K562 (cell line): Measurements from ENCODE around the gene AFDN. TPM values are rescaled to one million over a fixed set of nuclear protein-coding genes. Genes with fewer than 3 reads are reported as not detected.

Experiments
- ATAC-seq: fragments of 200-7000 bp; cut with Tn5 transposase; 3 replicates; pipeline ENCODE4 v1.9.1; 2020; ENCODE audit warnings: moderate library complexity
- BruUV-seq: library from RNA; stranded (reverse); fragments of 400-500 nt; replicated peaks from 2 replicates; lab custom pipeline; 2021; lab: Mats Ljungman, UMichigan
- CTCF ChIA-PET: fragments of 300-600 bp; formaldehyde crosslinking; extraction: SDS; loops from one replicate; lab custom pipeline; 2021; ENCODE audit warnings: low intra/inter-chr PET ratio; lab: Yijun Ruan, JAX
- POLR2A ChIA-PET: fragments of 300-600, 350-650 bp; sonication (Branson Sonifier 250); formaldehyde crosslinking; extraction: SDS; loops from one replicate; lab custom pipeline; 2021; ENCODE audit warnings: antibody characterized with exemption, inconsistent platforms; lab: Yijun Ruan, JAX
- DNase-seq, 4 experiments: peaks; one replicate each; pipeline versions ENCODE4 v3.0.0 to v3.0.0-alpha.2; 2011 to 2018; ENCODE audit warnings: low spot score in 3 of 4, mixed read lengths in 3 of 4; ENCODE audit errors: extremely low read depth in 1 of 4
- FAIRE-seq: peaks from 2 replicates; lab custom pipeline; 2011; peaks lifted over from hg19 to GRCh38; lab: Jason Lieb, UNC
- H2AFZ ChIP-seq: 2 replicates; pipeline ENCODE4 v1.6.0; 2011; ENCODE audit warnings: low read depth, low read length, control low read depth, inconsistent platforms
- H3K27ac ChIP-seq: fragments of 200-600 bp; 3 replicates; pipeline ENCODE4 v1.8.0; 2011; ENCODE audit warnings: low read depth, mild to moderate bottlenecking, control low read depth, inconsistent platforms, low read length, moderate library complexity, mixed read lengths; ENCODE audit errors: extremely low read depth
- H3K27me3 ChIP-seq, 2 experiments: fragments of 300-600 bp in 1 of 2; 2 replicates in 1 of 2; 3 replicates in 1 of 2; pipeline versions ENCODE4 v1.6.0 to v1.8.0; 2011; ENCODE audit warnings: inconsistent platforms in 2 of 2, low read length in 2 of 2, mild to moderate bottlenecking in 1 of 2, mixed read lengths in 1 of 2, moderate library complexity in 1 of 2; ENCODE audit not compliant: control insufficient read depth in 2 of 2, insufficient read depth in 2 of 2
- H3K36me3 ChIP-seq: fragments of 300-600 bp; 3 replicates; pipeline ENCODE4 v1.8.0; 2011; ENCODE audit warnings: mild to moderate bottlenecking, low read length, inconsistent platforms; ENCODE audit not compliant: control insufficient read depth, insufficient read depth
- H3K4me1 ChIP-seq, 2 experiments: fragments of 200-600 bp in 1 of 2; replicated peaks in 1 of 2; 2 replicates in 1 of 2; 3 replicates in 1 of 2; pipeline versions ENCODE4 v1.5.1 to v1.8.0; 2011; ENCODE audit warnings: inconsistent platforms in 2 of 2, low read length in 2 of 2, mild to moderate bottlenecking in 1 of 2, mixed read lengths in 1 of 2, moderate library complexity in 1 of 2; ENCODE audit not compliant: control insufficient read depth in 2 of 2, insufficient read depth in 2 of 2
- H3K4me2 ChIP-seq: 2 replicates; pipeline ENCODE4 v1.6.1; 2011; ENCODE audit warnings: low read length, control low read depth, inconsistent platforms, mixed read lengths; ENCODE audit not compliant: insufficient read depth
- H3K4me3 ChIP-seq: fragments of 200-600 bp; sonication (generic), shearing (Covaris generic); 2 replicates; pipeline ENCODE4 v1.5.1; 2016; ENCODE audit warnings: control low read depth, inconsistent platforms
- H3K79me2 ChIP-seq: fragments of 200-600 bp; 3 replicates; pipeline ENCODE4 v1.8.0; 2011; ENCODE audit warnings: low read length, inconsistent platforms; ENCODE audit not compliant: control insufficient read depth, insufficient read depth
- H3K9ac ChIP-seq, 2 experiments: 2 replicates each; pipeline versions ENCODE4 v1.6.0 to v1.6.1; 2011; ENCODE audit warnings: low read depth in 2 of 2, low read length in 2 of 2, control low read depth in 1 of 2, inconsistent platforms in 1 of 2, mild to moderate bottlenecking in 1 of 2, mixed read lengths in 1 of 2; ENCODE audit not compliant: insufficient read depth in 1 of 2
- H3K9me1 ChIP-seq: one replicate; pipeline ENCODE4 v1.6.0; 2011; ENCODE audit warnings: inconsistent platforms, mild to moderate bottlenecking, low read length, moderate library complexity; ENCODE audit not compliant: control insufficient read depth, insufficient read depth
- H3K9me3 ChIP-seq: replicated peaks from 2 replicates; pipeline ENCODE4 v1.5.1; 2011; ENCODE audit warnings: low read depth, low read length, inconsistent platforms; ENCODE audit not compliant: control insufficient read depth, insufficient read depth
- H4K20me1 ChIP-seq: replicated peaks from 2 replicates; pipeline ENCODE4 v1.6.1; 2011; ENCODE audit warnings: low read length, inconsistent platforms, mixed read lengths; ENCODE audit not compliant: control insufficient read depth, insufficient read depth
- BACH1 ChIP-seq: fragments of 200-800 bp; sonication (Bioruptor generic); IDR thresholded peaks from 2 replicates; pipeline ENCODE4 v1.6.1; 2016; ENCODE audit warnings: missing genetic modification characterization, missing compliant biosample characterization
- WGBS: fragments of 100-300 bp; shearing (Covaris generic); methylation state at CpG from one replicate; pipeline ENCODE4 v1.1.6; 2016; ENCODE audit warnings: low coverage, mixed read lengths; ENCODE audit not compliant: insufficient coverage; ENCODE audit errors: missing lambda C conversion rate; 5-methylcytosine and 5-hydroxymethylcytosine counted together
- in situ Hi-C: fragments of 300-500 bp; cut with MboI; formaldehyde crosslinking; loops from 4 replicates; pipeline ENCODE4 v1.15.0; 2018; ENCODE audit warnings: inconsistent platforms, mixed read lengths
- intact Hi-C: fragments of 100-400 bp; cut with micrococcal nuclease; formaldehyde crosslinking; loops from 2 replicates; pipeline ENCODE4 v1.14.2; 2022
- polyA plus RNA-seq, 8 experiments: library from polyadenylated mRNA; depleted of rRNA in 4 of 8; stranded (reverse) in 5 of 8; unstranded in 3 of 8; fragments of >200 nt; fragmentation: Nextera tagmentation in 2 of 8; fragmentation: Illumina TruSeq in 1 of 8; extraction: Ambion mirVana in 2 of 8; extraction: Trizol in 1 of 8; gene quantifications; 2 replicates each; pipeline versions ENCODE4 v1.2.1 to v1.2.3, GENCODE V29; 2011 to 2014; ENCODE audit warnings: inconsistent platforms in 1 of 8, missing spikeins in 1 of 8
- total RNA-seq, 7 experiments: library from RNA; depleted of rRNA in 6 of 7; stranded (reverse); fragments of >200 nt in 6 of 7; fragmentation: Illumina TruSeq in 2 of 7; extraction: Trizol in 2 of 7; gene quantifications; 2 replicates each; pipeline versions ENCODE4 v1.2.1 to v1.2.3, GENCODE V29; 2011 to 2021; ENCODE audit warnings: low replicate concordance in 1 of 7
- TF ChIP-seq, protein P1 (sequence below), 2 experiments: fragments of 450-650 bp in 1 of 2; sonication (generic) in 1 of 2; formaldehyde crosslinking in 1 of 2; IDR thresholded peaks; 2 replicates each; pipeline versions ENCODE4 v1.7.1 to v1.9.0; 2016 to 2022; ENCODE audit warnings: inconsistent platforms in 1 of 2, mild to moderate bottlenecking in 1 of 2, missing genetic modification reagents in 1 of 2

The AFDN gene
- total and polyA plus RNA-seq, 9 of the 15 experiments (the other 6 are each of a cell fraction or from before 2014, with no cell fraction given): 7.2 to 129 (median 105) TPM

DNA sequence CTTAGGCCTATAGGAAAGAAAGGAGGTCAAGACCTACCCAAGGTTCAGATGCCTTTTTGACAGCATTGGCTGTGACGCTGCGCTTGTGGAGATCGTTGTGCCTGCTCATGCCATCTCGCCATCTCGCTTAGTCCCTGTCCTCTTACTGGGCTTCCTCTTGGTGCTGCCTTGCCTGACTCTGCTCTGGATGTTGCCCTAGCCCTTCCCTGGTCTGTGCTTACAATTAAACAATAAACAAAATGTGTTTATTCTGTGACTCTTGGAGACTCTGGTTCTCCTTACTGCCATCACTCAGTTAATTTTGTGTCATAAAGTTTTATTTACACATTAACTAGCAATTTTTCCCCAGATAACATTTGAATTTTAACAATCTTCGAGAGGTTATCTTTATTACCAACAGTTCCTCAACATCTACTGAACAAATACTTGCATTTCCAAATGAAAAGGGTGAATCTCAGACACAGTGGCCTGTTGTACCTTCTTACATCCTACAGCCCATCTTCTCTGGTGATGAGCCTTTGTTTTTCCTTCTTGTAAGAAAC lies 11.6 kb downstream of the AFDN start:
- H3K27ac ChIP-seq: no peak overlapping the region
- ATAC-seq: no peak
- peaks cover 6% of the 10 kb centered on the region; the same call in 2 of the 3 replicates for H3K36me3 ChIP-seq
- H3K4me3 ChIP-seq: no peak overlapping the region
- TF ChIP-seq, protein P1, sequence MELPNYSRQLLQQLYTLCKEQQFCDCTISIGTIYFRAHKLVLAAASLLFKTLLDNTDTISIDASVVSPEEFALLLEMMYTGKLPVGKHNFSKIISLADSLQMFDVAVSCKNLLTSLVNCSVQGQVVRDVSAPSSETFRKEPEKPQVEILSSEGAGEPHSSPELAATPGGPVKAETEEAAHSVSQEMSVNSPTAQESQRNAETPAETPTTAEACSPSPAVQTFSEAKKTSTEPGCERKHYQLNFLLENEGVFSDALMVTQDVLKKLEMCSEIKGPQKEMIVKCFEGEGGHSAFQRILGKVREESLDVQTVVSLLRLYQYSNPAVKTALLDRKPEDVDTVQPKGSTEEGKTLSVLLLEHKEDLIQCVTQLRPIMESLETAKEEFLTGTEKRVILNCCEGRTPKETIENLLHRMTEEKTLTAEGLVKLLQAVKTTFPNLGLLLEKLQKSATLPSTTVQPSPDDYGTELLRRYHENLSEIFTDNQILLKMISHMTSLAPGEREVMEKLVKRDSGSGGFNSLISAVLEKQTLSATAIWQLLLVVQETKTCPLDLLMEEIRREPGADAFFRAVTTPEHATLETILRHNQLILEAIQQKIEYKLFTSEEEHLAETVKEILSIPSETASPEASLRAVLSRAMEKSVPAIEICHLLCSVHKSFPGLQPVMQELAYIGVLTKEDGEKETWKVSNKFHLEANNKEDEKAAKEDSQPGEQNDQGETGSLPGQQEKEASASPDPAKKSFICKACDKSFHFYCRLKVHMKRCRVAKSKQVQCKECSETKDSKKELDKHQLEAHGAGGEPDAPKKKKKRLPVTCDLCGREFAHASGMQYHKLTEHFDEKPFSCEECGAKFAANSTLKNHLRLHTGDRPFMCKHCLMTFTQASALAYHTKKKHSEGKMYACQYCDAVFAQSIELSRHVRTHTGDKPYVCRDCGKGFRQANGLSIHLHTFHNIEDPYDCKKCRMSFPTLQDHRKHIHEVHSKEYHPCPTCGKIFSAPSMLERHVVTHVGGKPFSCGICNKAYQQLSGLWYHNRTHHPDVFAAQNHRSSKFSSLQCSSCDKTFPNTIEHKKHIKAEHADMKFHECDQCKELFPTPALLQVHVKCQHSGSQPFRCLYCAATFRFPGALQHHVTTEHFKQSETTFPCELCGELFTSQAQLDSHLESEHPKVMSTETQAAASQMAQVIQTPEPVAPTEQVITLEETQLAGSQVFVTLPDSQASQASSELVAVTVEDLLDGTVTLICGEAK (IDR thresholded peaks at IDR 0.05): peak; percentile 51; the same call in 1 of the 2 replicates
- TF ChIP-seq, protein P1 (CRISPR knock-in tag; IDR thresholded peaks at IDR 0.05): no peak
- TF ChIP-seq BACH1 (tag): no peak
- TF ChIP-seq, all 486 proteins: peak for 1
- intact Hi-C loops: no loop called here
- ChIA-PET CTCF (no interaction called here), POLR2A (interaction anchor here (0.6 to 3.5 kb wide), 8 partner anchors 9 to 1301 kb away, joined by 3 to 45 read pairs (median 3); partner anchors contain the start of gene AFDN)
- peaks cover 17% of the 10 kb centered on the region for H4K20me1 ChIP-seq
- no peaks in the 10 kb centered on the region for H3K9me3 ChIP-seq
- WGBS: 68% methylated on average over 6 of the region's 6 CpGs
- no peak overlapping the region for H2AFZ ChIP-seq
- peaks cover 4% of the 10 kb centered on the region for H3K9me1 ChIP-seq
- in situ Hi-C loops: no loop called here
- peak overlapping the region in 1 of 2 experiments; percentile 47; a peak in 1 of 4 replicates for H3K9ac ChIP-seq
- BruUV-seq: no TSS peak
- H3K4me1 ChIP-seq: peaks cover 12 to 75% of the 10 kb centered on the region in 2 experiments
- no peak overlapping the region for H3K4me2 ChIP-seq
- FAIRE-seq: no peak
- H3K79me2 ChIP-seq: peaks cover 100% of the 10 kb centered on the region
- no peak for DNase-seq
- H3K27me3 ChIP-seq: no peaks in the 10 kb centered on the region
